GM19455 (cell line): ENCODE results near the gene SEMA6D.
A peak's percentile ranks its signal among the peaks of the same experiment; 100 is the strongest.

Experiments
- ATAC-seq: cut with Tn5 transposase; IDR thresholded peaks from one replicate; pipeline ENCODE4 v1.9.1; 2021; ENCODE audit not compliant: unreplicated experiment

SEMA6D gene

GRCh38 chr15:47786371-47786770 lies 69.1 kb downstream of the SEMA6D start:
- ATAC-seq: no peak

GRCh38 chr15:47787875-47788274 lies 70.6 kb downstream of the SEMA6D start:
- ATAC-seq: no peak

GRCh38 chr15:47788685-47789084 lies 71.4 kb downstream of the SEMA6D start:
- ATAC-seq: no peak

GRCh38 chr15:47791161-47791560 lies 73.9 kb downstream of the SEMA6D start:
- no peak for ATAC-seq

GRCh38 chr15:47792231-47792630 lies 74.9 kb downstream of the SEMA6D start:
- ATAC-seq: no peak

- ATAC-seq: no peak
Measured at GRCh38 chr15:47794252-47794914, 77.1 kb downstream of the SEMA6D start.

GRCh38 chr15:47795864-47796263 lies 78.6 kb downstream of the SEMA6D start:
- ATAC-seq: no peak

GRCh38 chr15:47796339-47796738 lies 79.0 kb downstream of the SEMA6D start:
- no peak for ATAC-seq

- ATAC-seq: no peak
Measured at GRCh38 chr15:47796830-47797229, 79.5 kb downstream of the SEMA6D start.

- no peak for ATAC-seq
Measured at GRCh38 chr15:47801522-47801921, 84.2 kb downstream of the SEMA6D start.

GRCh38 chr15:47802216-47802615 lies 84.9 kb downstream of the SEMA6D start:
- ATAC-seq: no peak

- no peak for ATAC-seq
Measured at GRCh38 chr15:47803767-47804166, 86.5 kb downstream of the SEMA6D start.

GRCh38 chr15:47804733-47805132 lies 87.4 kb downstream of the SEMA6D start:
- ATAC-seq: no peak

GRCh38 chr15:47806008-47806407 lies 88.7 kb downstream of the SEMA6D start:
- ATAC-seq: no peak

GRCh38 chr15:47811172-47811571 lies 93.9 kb downstream of the SEMA6D start:
- no peak for ATAC-seq

GRCh38 chr15:47812470-47812999 lies 95.2 kb downstream of the SEMA6D start:
- peak; percentile 66 for ATAC-seq

GRCh38 chr15:47813748-47814384 lies 96.6 kb downstream of the SEMA6D start:
- peak; percentile 89 for ATAC-seq

GRCh38 chr15:47814620-47815019 lies 97.3 kb downstream of the SEMA6D start:
- no peak for ATAC-seq

- no peak for ATAC-seq
Measured at GRCh38 chr15:47817969-47818548, 100.8 kb downstream of the SEMA6D start.

GRCh38 chr15:47819158-47819557 lies 101.9 kb downstream of the SEMA6D start:
- ATAC-seq: no peak

GRCh38 chr15:47820057-47820746 lies 102.9 kb downstream of the SEMA6D start:
- no peak for ATAC-seq
